ENCODE measurements around the gene UBE3B.

DNA sequence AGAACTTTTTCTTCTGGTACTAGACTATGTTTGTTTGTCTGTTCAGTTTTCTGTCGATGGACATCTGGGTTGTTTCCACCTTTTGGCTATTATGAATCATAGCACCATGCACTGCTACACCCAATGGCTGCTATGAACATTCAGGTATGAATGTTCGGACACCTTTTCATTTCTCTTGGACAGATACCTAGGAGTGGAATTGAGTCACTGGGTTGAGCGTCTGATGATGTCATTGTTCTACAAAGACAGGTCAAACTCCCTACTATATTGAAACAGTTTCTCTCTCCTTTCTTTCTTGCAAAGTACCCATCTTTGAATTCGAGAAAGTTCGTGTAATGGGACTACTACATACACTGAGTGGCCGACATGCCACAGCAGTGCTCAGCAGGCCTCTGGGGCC is 45.0 kb upstream of the UBE3B start:
- TF ChIP-seq CTCF (IDR thresholded peaks at IDR 0.05; ENCODE audit: low read depth, low read length, poor library complexity, severe bottlenecking) (no peak), EZH2phosphoT487 (IDR thresholded peaks at IDR 0.05; ENCODE audit: borderline replicate concordance, low read length) (no peak)

Measured in DOHH2 (cell line).